ENCODE measurements around the gene VPS35L.

VPS35L gene

GRCh38 chr16:19748389-19749168 is 193.1 kb downstream of the VPS35L start:
- DNase-seq = no peak
- TF ChIP-seq GATA1 (IDR thresholded peaks at IDR 0.05; ENCODE audit: low read depth, low read length) (no peak), POLR2A (IDR thresholded peaks at IDR 0.05; ENCODE audit: low read length) (no peak)

GRCh38 chr16:19749571-19750080 is 194.1 kb downstream of the VPS35L start:
- no peak for TF ChIP-seq GATA1 (IDR thresholded peaks at IDR 0.05; ENCODE audit: low read depth, low read length)
- no peak for TF ChIP-seq POLR2A (IDR thresholded peaks at IDR 0.05; ENCODE audit: low read length)
- DNase-seq = no peak
